ENCODE measurements around the gene PEAK3.

GRCh38 chr19:2294687-2295335, 12.8 kb upstream of the PEAK3 start:
- TF ChIP-seq POU2F2 (IDR thresholded peaks at IDR 0.05; ENCODE audit: low read depth, low read length) (no peak), SPI1 (IDR thresholded peaks at IDR 0.05; ENCODE audit: low read depth, low read length) (no peak), POLR2AphosphoS5 (IDR thresholded peaks at IDR 0.05; ENCODE audit: low read depth, low read length) (no peak; the same call in 1 of the 2 replicates), TAF1 (IDR thresholded peaks at IDR 0.05; ENCODE audit: low read depth, low read length) (no peak), POLR2A (IDR thresholded peaks at IDR 0.05; ENCODE audit: low read depth, low read length) (no peak), PAX5 (IDR thresholded peaks at IDR 0.05; ENCODE audit: insufficient read depth, low read length, severe bottlenecking) (no peak)

Measured in GM12891 (cell line).